ENCODE data around the gene FGFBP2.
"Not testable (repeated sequence)": the region's sequence is repeated elsewhere in the genome, so short reads cannot be mapped to it uniquely, and the experiment has no call there.

The FGFBP2 gene

GRCh38 chr4:15921592-15921932, 41.4 kb downstream of the FGFBP2 start:
- H3K9me3 Mint-ChIP-seq = no peaks in the 10 kb centered on the region
- no peaks in the 10 kb centered on the region for H3K36me3 Mint-ChIP-seq
- H3K4me1 Mint-ChIP-seq = no peaks in the 10 kb centered on the region
- H3K27me3 Mint-ChIP-seq = peaks cover 6% of the 10 kb centered on the region
- no peak overlapping the region for H3K4me3 Mint-ChIP-seq
- no peak overlapping the region for H3K27ac Mint-ChIP-seq

GRCh38 chr4:15920723-15921591, 42.0 kb downstream of the FGFBP2 start:
- H3K36me3 Mint-ChIP-seq = peaks cover 2% of the 10 kb centered on the region
- H3K9me3 Mint-ChIP-seq = peaks cover 2% of the 10 kb centered on the region
- no peak overlapping the region for H3K27ac Mint-ChIP-seq
- no peaks in the 10 kb centered on the region for H3K4me1 Mint-ChIP-seq
- no peak overlapping the region for H3K4me3 Mint-ChIP-seq
- peaks cover 4% of the 10 kb centered on the region for H3K27me3 Mint-ChIP-seq

GRCh38 chr4:15918484-15919129, 44.4 kb downstream of the FGFBP2 start:
- no peaks in the 10 kb centered on the region for H3K4me1 Mint-ChIP-seq
- peaks cover 4% of the 10 kb centered on the region for H3K36me3 Mint-ChIP-seq
- H3K9me3 Mint-ChIP-seq = peaks cover 6% of the 10 kb centered on the region
- H3K27me3 Mint-ChIP-seq = peaks cover 5% of the 10 kb centered on the region
- H3K27ac Mint-ChIP-seq = no peak overlapping the region
- H3K4me3 Mint-ChIP-seq = no peak overlapping the region

- H3K4me1 Mint-ChIP-seq = no peaks in the 10 kb centered on the region
- peaks cover 6% of the 10 kb centered on the region for H3K9me3 Mint-ChIP-seq
- peaks cover 4% of the 10 kb centered on the region for H3K27me3 Mint-ChIP-seq
- H3K36me3 Mint-ChIP-seq = peaks cover 4% of the 10 kb centered on the region
- no peak overlapping the region for H3K4me3 Mint-ChIP-seq
- no peak overlapping the region for H3K27ac Mint-ChIP-seq
Observed at GRCh38 chr4:15917297-15917696, 45.7 kb downstream of the FGFBP2 start.

GRCh38 chr4:15916358-15916757, 46.6 kb downstream of the FGFBP2 start:
- H3K9me3 Mint-ChIP-seq, H3K27ac Mint-ChIP-seq: not testable (repeated sequence)

GRCh38 chr4:15914736-15915135, 48.2 kb downstream of the FGFBP2 start:
- Mint-ChIP-seq H3K9me3 (peaks cover 6% of the 10 kb centered on the region), H3K27me3 (peaks cover 5% of the 10 kb centered on the region), H3K36me3 (peaks cover 4% of the 10 kb centered on the region), H3K27ac (no peak overlapping the region), H3K4me3 (no peak overlapping the region), H3K4me1 (no peaks in the 10 kb centered on the region)

More at GRCh38 chr4:15916358-15916757, 46.6 kb downstream of the FGFBP2 start:
- H3K4me3 Mint-ChIP-seq, H3K4me1 Mint-ChIP-seq, H3K36me3 Mint-ChIP-seq, H3K27me3 Mint-ChIP-seq: not testable (repeated sequence)

- no peaks in the 10 kb centered on the region for H3K4me1 Mint-ChIP-seq
- peaks cover 4% of the 10 kb centered on the region for H3K36me3 Mint-ChIP-seq
- peaks cover 6% of the 10 kb centered on the region for H3K9me3 Mint-ChIP-seq
- H3K27ac Mint-ChIP-seq = no peak overlapping the region
- peaks cover 5% of the 10 kb centered on the region for H3K27me3 Mint-ChIP-seq
- H3K4me3 Mint-ChIP-seq = no peak overlapping the region
Observed at GRCh38 chr4:15914291-15914690, 48.7 kb downstream of the FGFBP2 start.

- peaks cover 6% of the 10 kb centered on the region for H3K9me3 Mint-ChIP-seq
- H3K4me1 Mint-ChIP-seq = no peaks in the 10 kb centered on the region
- no peak overlapping the region for H3K4me3 Mint-ChIP-seq
- peaks cover 4% of the 10 kb centered on the region for H3K36me3 Mint-ChIP-seq
- H3K27ac Mint-ChIP-seq = no peak overlapping the region
- H3K27me3 Mint-ChIP-seq = peaks cover 5% of the 10 kb centered on the region
Observed at GRCh38 chr4:15913631-15913970, 49.4 kb downstream of the FGFBP2 start.

GRCh38 chr4:15912961-15913630, 49.9 kb downstream of the FGFBP2 start:
- H3K27me3 Mint-ChIP-seq = peaks cover 6% of the 10 kb centered on the region
- H3K27ac Mint-ChIP-seq = no peak overlapping the region
- H3K4me1 Mint-ChIP-seq = no peaks in the 10 kb centered on the region

GRCh38 chr4:15912236-15912635, 50.7 kb downstream of the FGFBP2 start:
- Mint-ChIP-seq H3K27ac (no peak overlapping the region), H3K4me3 (no peak overlapping the region), H3K27me3 (peaks cover 6% of the 10 kb centered on the region), H3K9me3 (peaks cover 6% of the 10 kb centered on the region), H3K4me1 (no peaks in the 10 kb centered on the region), H3K36me3 (peaks cover 4% of the 10 kb centered on the region)

More at GRCh38 chr4:15912961-15913630, 49.9 kb downstream of the FGFBP2 start:
- peaks cover 4% of the 10 kb centered on the region for H3K36me3 Mint-ChIP-seq
- peaks cover 6% of the 10 kb centered on the region for H3K9me3 Mint-ChIP-seq
- no peak overlapping the region for H3K4me3 Mint-ChIP-seq

All from activated naive CD4-positive, alpha-beta T cell treated with anti-CD3 and anti-CD28 coated beads, Interleukin-2, amount 50 U/mL, for 24 hours (primary cell).